ENCODE results near the gene SEC16A.

The SEC16A gene, protein sequence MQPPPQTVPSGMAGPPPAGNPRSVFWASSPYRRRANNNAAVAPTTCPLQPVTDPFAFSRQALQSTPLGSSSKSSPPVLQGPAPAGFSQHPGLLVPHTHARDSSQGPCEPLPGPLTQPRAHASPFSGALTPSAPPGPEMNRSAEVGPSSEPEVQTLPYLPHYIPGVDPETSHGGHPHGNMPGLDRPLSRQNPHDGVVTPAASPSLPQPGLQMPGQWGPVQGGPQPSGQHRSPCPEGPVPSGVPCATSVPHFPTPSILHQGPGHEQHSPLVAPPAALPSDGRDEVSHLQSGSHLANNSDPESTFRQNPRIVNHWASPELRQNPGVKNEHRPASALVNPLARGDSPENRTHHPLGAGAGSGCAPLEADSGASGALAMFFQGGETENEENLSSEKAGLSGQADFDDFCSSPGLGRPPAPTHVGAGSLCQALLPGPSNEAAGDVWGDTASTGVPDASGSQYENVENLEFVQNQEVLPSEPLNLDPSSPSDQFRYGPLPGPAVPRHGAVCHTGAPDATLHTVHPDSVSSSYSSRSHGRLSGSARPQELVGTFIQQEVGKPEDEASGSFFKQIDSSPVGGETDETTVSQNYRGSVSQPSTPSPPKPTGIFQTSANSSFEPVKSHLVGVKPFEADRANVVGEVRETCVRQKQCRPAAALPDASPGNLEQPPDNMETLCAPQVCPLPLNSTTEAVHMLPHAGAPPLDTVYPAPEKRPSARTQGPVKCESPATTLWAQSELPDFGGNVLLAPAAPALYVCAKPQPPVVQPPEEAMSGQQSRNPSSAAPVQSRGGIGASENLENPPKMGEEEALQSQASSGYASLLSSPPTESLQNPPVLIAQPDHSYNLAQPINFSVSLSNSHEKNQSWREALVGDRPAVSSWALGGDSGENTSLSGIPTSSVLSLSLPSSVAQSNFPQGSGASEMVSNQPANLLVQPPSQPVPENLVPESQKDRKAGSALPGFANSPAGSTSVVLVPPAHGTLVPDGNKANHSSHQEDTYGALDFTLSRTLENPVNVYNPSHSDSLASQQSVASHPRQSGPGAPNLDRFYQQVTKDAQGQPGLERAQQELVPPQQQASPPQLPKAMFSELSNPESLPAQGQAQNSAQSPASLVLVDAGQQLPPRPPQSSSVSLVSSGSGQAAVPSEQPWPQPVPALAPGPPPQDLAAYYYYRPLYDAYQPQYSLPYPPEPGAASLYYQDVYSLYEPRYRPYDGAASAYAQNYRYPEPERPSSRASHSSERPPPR (N-terminal part only)

DNA sequence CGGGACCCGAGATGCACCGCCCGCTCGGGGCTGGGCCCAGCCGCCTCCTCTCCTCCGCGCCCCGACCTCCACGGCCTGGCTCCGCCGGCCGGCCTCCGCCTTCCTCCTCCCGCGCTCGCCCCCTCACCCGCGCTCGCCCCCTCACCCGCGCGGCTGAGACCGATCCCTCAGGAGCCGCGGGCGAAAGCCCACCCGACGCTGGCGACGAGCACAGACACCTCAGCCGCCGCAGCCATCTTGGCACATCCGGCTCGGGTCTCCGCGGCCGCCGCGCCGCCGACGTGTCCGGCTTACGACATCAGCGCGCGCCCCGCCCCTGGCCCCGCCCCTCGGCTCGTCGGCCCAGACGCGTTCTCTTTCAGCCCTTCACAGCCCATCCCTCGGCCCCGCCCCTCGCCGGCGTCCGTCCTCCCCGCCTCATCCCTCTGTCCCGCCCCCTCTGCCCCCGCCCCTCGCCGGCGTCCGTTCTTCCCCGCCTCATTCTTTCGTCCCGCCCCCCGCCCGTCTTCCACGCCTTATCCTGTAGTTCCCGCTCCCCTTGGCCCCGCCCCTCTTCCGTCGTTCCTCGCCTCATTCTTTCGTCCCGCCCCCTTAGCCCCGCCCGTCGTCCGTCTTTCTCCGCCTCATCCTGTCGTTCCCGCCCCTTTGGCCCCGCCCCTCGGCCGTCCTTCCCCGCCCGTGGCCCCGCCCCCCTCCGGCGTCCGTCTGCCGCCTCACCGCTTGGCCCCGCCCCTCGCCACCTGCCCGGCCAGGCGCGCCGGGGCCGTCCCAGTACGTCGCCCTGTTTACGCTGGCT lies at the start of gene SEC16A:
Gene SEC16A, minus strand, starts transcription at position 248 of the 796 bp plus-strand sequence. CDS start 5,425 bp downstream, outside the sequence.
- DNase-seq, result peak; percentile 98

DNA sequence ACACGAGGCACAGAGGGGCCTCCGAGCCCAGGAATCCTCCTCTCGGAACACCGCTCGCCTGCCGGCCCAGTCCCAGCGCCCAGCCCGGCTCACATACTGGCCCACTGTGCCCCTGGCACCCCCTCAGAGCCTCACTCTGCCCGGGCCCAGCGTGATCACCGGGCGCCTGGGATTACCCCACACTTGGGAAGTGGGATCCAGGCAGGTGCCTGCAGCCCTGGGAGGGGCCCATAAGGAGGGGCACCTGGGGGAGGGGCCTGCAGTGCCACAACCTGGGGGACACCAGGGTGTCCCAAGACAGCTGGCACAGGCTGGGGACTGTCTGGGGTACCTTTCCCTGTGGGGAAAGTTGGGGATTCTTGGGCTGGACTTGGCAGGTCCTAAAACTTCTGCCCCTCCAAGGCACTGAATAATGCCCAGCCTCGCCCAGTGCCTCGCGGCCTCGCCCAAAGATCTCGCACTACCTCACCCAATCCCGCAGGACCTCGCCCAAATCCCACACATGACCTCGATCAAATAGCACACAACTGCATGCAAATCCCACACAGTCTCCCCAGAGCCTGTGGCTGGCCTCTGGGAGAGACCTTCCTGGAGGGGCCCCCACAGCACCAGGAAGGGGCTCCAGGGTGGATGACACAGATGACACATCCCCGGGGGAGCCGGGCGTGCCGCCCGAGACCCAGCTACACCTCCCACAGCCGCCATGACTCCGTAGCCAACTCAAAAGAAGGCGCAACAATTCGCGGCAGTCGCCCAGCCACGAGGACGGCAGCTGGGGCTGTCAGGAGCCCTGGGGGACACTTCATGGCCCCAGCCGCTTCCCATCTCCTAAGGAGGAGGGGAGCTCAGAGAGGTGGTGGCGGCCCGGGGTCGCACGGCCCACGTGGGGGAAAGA lies 49.3 kb upstream of the SEC16A start:
- no peak for DNase-seq

DNA sequence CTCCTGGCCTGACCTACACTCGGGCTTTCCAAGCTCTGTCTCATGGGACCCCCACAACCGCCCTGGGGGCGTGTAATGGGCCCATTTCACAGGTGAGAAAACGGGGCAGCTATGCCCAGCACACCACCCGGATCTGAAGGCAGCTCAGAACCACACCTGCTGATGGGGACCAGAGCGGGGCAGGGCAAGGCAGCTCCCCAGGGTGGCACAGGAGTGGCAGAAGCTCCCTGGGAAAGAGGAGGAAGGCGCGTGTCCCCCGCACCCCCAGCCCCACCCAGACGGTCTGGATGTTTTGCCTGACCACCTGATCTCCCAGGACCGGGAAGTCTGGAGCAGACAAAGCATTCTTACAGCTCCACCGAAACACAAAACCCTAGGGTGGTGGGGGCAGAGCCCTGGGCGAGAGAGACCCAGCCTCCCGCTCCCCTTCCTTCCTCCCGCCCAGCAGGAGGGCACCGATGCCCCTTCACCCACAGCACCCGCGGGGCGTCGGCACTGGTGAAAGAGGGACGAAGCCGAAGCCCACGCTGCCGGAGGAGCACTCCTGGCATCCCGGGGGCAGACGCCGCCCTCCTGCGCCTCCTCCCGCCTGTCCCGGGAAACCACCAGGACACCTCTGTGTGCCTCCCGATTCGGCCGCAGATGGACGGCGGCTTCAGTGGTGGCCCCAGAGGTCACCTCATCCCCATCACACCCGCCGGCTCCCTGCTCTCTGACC lies 48.5 kb upstream of the SEC16A start:
- no peak for DNase-seq

DNA sequence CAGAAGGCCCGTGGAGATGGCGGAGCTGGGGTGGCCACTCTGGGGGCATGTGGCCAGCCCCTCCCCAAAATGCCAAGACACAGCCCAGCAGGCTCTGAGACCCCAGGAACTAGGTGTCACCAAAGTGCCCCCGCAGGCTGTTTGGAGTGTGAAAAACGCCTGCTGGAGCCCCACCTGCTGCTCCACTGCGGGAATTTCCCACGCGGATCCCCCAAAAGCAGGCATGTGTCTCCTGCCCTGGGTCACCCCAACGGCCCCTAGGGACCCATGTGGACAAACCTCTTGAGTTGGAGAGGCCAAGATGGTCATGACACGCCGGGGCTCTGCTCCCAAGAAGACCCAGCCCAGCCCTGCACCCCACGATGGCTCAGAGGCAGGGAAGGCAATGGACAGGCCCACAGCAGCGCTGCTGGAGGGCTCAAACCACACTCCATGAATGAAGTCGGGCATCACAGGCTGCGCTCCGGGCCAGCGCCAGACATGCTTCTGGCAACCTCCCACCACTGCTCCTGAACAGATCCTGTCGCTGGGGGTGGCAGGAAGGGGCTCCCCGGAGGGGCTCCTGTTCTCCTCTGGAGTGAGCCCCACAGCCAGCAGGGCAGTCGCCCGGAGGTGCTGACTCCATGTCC lies 47.7 kb upstream of the SEC16A start:
- no peak for DNase-seq

DNA sequence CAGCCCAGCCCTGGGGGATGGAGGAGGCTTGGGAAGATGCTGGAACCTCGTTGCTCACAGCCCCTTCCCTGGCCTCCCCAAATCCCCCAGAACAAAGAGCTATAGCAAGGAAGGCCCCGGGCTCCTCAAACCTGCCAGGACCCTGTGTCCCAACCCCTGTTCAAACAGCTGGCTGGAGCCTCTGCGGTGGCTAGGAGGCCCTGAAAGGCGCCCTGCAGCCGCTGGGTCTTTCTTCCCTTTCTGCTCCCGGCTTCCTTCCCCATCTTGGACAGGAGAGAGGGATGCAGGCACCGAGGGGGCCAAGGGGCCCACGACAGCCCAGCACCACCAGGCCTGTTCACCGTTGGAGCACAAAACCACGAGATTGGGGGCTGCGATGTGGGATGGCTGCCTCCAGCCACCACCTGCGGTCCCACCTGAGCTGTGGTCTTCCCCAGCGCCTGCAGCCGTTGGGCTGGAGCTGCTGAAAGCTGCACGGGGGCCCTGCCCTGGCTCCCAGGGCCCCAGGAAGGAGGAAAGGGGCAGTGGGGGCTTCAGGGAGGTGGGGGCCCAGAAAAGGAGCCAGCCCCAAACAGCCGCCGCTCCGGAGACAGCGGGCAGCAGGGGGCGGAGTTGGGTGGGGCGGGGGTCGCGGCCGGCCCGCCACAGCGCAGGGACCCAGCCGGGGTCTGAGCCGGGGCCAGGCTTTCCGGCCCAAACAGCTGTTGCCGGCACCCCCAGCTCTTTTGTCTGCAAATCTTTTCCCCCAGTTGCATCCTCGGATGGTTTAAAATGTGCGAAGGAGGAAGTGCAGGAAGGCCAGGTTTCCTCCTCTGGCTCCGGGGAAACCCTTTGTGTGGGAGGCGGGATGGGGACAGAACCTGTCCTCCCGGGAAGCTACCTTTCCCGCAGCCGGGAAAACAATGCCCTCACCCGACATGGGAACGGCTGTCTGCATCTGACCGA lies 46.9 kb upstream of the SEC16A start:
- no peak for DNase-seq

DNA sequence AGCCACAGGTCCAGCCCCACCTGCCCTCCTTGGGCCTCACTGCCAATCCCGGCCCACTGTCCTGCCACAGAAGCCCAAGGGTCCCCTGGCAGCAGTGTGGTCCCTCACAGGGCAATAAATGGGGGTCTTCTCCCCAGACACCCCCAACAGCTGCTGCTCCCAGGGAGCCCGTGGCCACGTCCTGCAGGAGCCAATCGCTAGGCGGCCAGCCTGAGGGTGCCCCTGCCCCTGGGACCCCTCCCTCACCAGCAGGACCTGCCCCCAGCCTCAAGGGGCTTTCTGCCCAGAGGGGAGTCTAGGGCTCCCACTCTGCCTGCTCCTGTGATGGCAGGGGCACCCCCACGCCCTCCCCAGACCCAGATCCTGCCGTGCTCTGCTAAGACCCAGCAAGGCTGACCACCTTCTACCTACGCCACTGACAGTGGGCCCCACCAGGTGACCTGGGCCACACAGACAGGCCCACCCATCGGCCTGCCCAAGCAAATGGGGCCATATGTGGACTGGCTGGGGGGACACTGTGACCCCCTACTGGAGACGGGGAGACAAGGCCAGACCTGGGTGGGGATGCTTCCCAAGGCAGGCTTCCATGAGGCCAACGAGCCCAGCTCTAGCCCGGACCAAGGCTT lies 46.0 kb upstream of the SEC16A start:
- no peak for DNase-seq

DNA sequence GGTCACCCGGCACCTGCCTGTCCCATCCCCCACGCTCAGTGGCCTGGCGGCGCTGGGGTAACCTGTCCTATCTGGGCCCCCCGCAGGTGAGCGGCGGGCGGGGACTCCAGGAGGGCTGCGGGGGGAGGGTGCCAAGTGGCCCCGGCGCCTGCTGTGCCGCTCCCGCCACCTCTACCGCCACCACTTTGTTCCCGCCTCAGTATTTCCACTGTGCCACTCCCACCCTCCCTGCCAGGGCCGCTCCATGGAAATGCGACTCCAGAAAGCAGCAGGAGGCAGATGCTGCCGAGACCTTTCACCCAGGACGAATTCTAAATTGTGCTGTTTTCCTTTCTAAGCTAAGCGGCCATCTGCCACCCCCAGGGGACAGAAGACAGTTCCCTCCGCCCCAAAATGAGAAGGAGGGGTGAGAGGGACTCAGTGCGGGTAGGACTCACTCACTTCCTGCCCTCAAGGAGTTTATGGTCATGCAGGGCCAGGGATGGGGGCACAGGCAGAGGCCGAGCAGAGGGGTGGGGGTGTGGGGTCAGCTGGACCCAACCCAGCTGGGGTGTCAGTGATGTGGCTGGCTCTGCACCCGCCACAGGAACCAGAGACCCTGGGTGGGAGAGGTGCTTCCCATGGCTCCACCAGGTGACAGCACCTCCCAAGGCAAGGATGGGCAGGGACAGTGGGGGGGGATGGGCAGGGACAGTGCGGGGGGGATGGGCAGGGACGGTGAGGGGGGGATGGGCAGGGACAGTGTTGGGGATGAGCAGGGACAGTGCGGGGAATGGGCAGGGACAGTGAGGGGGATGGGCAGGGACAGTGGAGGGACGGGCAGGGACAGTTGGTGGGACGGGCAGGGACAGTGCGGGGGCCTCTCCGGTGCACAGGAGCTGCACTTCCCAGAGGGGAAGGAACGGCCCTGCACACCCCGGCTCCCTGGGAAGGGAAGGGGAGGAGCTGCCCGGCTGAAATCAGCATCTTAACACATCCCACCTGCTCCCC lies 45.2 kb upstream of the SEC16A start:
- DNase-seq, result peak; percentile 81

DNA sequence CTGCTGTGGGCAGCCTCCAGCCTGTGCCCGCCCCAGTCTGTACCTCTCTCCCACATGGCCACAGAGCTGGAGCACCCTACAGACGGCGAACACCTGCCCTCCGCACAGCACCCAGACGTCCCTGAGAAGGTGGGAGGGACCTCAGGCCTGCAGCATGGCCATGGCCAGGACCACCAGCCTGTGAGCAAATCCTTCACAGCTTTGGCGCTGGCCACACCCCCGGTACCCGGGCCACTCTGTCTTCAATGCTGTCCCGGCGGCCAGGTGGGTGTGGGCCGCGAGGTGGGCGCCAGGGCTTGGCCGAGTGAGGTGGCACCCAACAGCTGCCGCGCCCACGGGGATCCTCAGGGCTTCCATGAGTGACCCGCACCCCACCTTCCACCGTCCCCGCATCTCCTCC lies 44.3 kb upstream of the SEC16A start:
- DNase-seq, result no peak

DNA sequence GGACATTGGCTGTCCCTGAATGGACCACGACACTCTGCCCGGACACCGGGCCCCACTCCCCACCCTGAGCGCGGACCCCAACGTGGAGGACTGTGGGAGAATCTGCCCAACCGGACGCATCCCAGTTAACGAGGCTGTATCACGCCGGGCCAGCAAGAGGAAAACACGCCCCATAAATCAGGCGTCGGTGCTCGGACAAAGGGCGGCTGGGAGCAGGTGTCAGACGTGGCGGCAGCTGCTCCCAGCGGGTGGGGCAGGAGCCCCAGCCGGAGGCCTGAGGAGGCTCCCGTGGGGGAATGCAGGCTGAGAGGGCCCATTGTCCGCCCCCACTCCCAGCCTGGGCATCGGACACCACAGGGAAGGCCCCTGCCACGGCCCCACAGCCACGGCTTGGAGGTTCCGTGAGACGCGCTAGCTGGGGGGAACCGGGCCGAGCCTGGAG lies 43.8 kb upstream of the SEC16A start:
- no peak for DNase-seq

DNA sequence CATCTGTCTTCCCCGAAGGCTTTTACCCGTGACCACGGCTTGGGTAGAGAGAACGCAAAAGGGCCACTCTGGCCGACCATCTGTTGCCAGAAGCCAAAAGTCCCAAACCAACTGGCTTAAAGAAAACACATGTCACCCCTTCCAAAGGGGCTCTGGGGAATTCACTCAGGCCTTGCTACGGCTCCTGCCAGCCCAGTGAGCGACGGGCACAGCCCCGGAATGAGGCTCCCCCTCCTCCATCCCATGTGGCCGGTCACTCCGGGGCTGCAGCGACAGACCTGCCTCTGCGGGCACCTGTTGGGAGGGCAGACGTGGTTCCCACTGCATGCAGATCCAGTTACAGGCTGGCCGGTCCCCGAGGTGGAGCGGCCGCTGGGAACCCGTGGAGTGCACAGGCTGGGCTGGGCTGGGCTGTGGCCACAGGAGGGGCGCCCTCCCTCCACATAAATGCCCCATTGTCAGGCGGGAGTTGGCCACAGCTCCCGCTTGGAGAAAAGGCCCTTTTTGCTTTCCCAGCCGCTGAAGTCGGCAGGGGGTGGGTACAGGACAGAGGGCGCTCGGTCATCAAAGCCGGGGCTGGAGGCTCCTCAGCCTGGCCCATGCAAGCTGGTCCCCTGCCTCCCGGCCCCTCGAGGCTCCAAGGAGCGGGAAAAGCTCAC lies 43.1 kb upstream of the SEC16A start:
- DNase-seq, result no peak

DNA sequence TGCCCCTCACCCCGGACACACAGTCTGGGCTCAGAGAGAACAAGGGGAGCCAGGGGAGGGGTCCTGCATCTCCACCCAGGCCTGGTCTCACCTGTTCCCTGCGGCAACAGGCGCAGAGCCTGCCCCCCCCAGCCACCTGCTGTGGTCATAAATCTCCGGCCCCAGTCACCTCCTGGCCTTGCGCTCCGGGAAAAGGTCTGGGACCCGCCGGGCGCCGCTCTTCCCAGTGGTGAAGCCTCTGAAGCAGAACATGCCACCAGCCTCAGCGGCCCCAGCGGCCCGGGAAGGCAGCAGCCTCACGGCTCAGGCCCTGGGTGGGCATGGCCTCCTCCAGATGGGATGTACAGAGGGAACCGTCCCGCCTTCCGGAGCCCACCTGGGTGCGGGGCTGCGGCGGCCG lies 42.4 kb upstream of the SEC16A start:
- no peak for DNase-seq

DNA sequence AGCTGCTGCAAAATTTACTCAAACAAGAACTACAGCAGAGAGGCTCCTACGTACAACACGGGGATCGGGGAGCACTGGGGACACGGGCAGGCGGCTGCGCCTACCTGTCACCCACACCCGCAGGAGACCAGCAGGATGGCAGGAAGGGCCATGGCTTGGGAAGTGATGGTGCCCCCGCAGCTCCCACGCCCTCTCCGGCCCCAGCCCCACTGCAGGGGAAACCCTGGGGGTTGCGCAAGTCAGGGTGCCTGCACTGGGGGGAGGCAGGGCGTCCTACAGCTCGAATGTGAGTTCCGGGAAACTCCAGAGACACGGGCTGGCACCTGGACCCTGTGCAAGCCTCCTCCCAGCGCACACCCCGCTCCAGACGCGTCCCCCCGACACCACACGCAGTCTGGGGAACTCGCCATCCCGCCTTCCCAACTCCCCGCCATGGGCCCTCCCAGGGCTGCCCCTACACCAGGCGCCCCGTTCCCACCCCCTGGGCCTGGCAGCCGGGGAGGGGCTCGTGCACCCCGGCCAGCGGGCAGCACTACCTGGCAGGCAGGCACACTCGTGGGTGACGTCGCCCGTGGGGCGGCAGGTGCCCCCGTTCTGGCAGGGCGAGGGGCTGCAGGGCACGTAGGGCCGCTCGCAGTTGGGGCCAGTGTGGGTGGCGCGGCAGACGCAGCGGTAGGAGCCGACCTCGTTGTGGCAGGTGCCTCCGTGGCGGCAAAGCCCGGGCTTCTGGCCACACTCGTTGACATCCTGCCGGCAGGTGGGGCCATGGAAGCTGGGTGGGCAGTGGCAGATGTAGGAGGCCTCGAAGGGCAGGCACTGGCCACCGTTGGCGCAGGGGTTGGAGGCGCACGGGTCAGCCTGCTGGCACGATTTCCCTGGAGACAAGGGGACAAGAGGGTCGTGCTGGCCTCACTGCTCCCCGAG lies 39.7 kb upstream of the SEC16A start:
- no peak for DNase-seq

DNA sequence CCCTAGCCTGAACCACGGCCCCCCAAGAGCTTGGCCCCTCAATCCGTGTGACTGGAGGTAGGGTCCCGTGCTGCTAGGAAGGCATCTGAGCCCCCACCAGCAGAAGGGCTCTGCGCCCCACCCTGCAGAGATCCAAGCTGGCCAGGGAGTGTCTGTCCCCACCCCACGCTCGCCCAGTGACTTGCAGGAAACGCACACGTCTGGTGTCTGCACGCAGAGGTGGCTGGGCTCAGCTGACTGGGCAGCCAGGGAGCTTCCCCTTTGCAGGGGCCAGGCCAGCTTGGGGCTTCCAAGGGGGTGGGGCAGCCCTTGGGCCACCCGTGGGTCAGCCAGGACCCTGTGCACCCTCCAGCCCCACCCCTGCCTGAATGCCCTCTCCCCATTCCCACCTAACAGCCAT lies 38.7 kb upstream of the SEC16A start:
- DNase-seq, result no peak

DNA sequence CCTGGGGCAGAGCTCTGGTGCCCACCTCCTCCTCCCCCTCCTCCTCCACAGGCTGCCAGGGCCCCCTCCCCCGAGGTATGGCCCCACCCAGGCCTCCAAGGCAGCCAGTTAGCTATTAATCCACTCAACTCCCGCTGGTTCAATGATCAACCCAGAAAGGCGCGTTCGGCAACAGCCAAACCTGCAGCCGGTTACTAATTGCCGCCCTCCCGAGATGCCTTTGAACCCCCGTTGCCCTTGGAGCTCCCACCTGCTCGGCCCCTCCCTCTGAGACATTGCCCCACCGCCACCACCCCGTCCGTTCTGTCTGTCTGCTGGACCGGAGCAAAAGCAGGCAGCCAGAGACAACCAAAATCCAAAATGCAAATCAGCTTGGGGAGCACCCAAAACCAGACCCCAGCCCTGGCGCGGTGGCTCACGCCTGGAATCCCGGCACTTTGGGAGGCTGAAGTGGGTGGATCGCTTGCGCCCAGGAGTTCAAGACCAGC lies 37.3 kb upstream of the SEC16A start:
- DNase-seq, result no peak
